Hepatocyte (in vitro differentiated cells): ENCODE results near the gene IKZF1. TPM values are rescaled to one million over a fixed set of nuclear protein-coding genes. Genes with fewer than 3 reads are reported as not detected.

Experiments
- DNase-seq: peaks from one replicate; pipeline ENCODE4 v3.0.0-alpha.2; 2016; ENCODE audit warnings: low spot score
- H2AFZ ChIP-seq: fragments of 200-600 bp; sonication (generic); 2 replicates; pipeline ENCODE4 v1.6.0; 2016; ENCODE audit warnings: antibody characterized with exemption, mild to moderate bottlenecking
- H3K27ac ChIP-seq: fragments of 200-600 bp; sonication (generic); 2 replicates; pipeline ENCODE4 v1.5.1; 2016; ENCODE audit warnings: mild to moderate bottlenecking
- H3K27me3 ChIP-seq: fragments of 200-600 bp; sonication (generic); 2 replicates; pipeline ENCODE4 v1.6.1; 2016
- H3K36me3 ChIP-seq: fragments of 200-600 bp; sonication (generic); replicated peaks from 2 replicates; pipeline ENCODE4 v1.5.1; 2016; ENCODE audit warnings: low read depth; ENCODE audit not compliant: insufficient read depth
- H3K4me1 ChIP-seq: fragments of 200-600 bp; sonication (generic); 2 replicates; pipeline ENCODE4 v1.5.1; 2016; ENCODE audit warnings: mild to moderate bottlenecking, moderate library complexity; ENCODE audit not compliant: insufficient read depth
- H3K4me2 ChIP-seq: fragments of 200-600 bp; sonication (generic); 2 replicates; pipeline ENCODE4 v1.6.0; 2016
- H3K4me3 ChIP-seq: fragments of 200-600 bp; sonication (generic); 2 replicates; pipeline ENCODE4 v1.5.1; 2016; ENCODE audit warnings: mild to moderate bottlenecking
- H3K79me2 ChIP-seq: fragments of 200-600 bp; sonication (generic); 2 replicates; pipeline ENCODE4 v1.6.0; 2017; ENCODE audit warnings: mild to moderate bottlenecking
- H3K9me2 ChIP-seq: fragments of 200-600 bp; sonication (generic); replicated peaks from 2 replicates; pipeline ENCODE4 v1.6.0; 2017; ENCODE audit warnings: mild to moderate bottlenecking; ENCODE audit not compliant: insufficient read depth
- H3K9me3 ChIP-seq: fragments of 200-600 bp; sonication (generic); 2 replicates; pipeline ENCODE4 v1.5.1; 2016; ENCODE audit warnings: low read depth, mild to moderate bottlenecking
- H4K20me1 ChIP-seq: fragments of 200-600 bp; sonication (generic); 2 replicates; pipeline ENCODE4 v1.6.0; 2016; ENCODE audit warnings: mild to moderate bottlenecking; ENCODE audit not compliant: insufficient read depth, poor library complexity, severe bottlenecking
- EZH2 ChIP-seq: fragments of 200-600 bp; sonication (generic); IDR thresholded peaks from 2 replicates; pipeline ENCODE4 v1.6.1; 2016; ENCODE audit warnings: antibody characterized with exemption, mild to moderate bottlenecking, borderline replicate concordance
- EZH2phosphoT487 ChIP-seq: fragments of 200-600 bp; sonication (generic); IDR thresholded peaks from one replicate; pipeline ENCODE4 v1.6.1; 2018; ENCODE audit warnings: antibody characterized with exemption, mild to moderate bottlenecking, low read depth, moderate library complexity; ENCODE audit not compliant: unreplicated experiment, severe bottlenecking
- WGBS: methylation state at CpG from one replicate; pipeline ENCODE4 v1.1.6; 2016; ENCODE audit warnings: low lambda C conversion rate; ENCODE audit errors: missing lambda C conversion rate; 5-methylcytosine and 5-hydroxymethylcytosine counted together
- polyA plus RNA-seq: library from polyadenylated mRNA; unstranded; fragments of >200 nt; fragmentation: Nextera tagmentation; extraction: Ambion mirVana; gene quantifications from 2 replicates; pipeline ENCODE4 v1.2.1, GENCODE V29; 2016
- total RNA-seq: library from RNA; depleted of rRNA; stranded (reverse); fragments of >200 nt; gene quantifications from 2 replicates; pipeline ENCODE4 v1.2.3, GENCODE V29; 2014
- TF ChIP-seq, protein P1 (sequence below): fragments of 200-600 bp; sonication (generic); IDR thresholded peaks from 2 replicates; pipeline ENCODE4 v1.5.1; 2016; ENCODE audit warnings: antibody characterized with exemption, mild to moderate bottlenecking; ENCODE audit not compliant: poor library complexity

The IKZF1 gene
- total and polyA plus RNA-seq, 2 experiments from 2014 or later: 0.16 to 0.47 TPM

DNA sequence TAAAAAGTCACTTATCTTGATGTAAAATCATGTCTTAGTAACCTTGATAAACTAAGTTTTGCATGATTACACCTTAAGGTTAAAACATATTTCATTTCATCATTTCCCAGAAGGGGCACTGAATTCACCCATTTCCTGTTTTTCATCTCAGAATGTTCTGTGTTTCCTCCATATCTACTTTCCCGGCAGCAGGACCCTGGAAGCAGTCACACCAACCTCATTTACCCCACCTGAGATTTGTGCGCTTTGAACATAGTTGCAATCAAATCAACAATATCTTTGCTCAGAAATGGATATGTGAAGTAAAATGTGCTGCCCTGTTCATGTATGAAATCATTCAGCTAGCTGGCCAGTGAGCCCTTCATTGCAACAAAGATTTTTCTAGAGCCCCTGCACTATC, 46.8 kb downstream of the IKZF1 start:
- Histone ChIP-seq H3K27me3 (peaks cover 3% of the 10 kb centered on the region), H4K20me1 (no peaks in the 10 kb centered on the region), H3K4me1 (no peaks in the 10 kb centered on the region), H3K4me2 (no peak overlapping the region), H3K27ac (no peak overlapping the region), H2AFZ (no peak overlapping the region), H3K36me3 (no peaks in the 10 kb centered on the region), H3K9me3 (no peaks in the 10 kb centered on the region), H3K9me2 (no peaks in the 10 kb centered on the region), H3K79me2 (no peaks in the 10 kb centered on the region), H3K4me3 (no peak overlapping the region)
- TF ChIP-seq EZH2phosphoT487: no peak
- TF ChIP-seq, protein P1, sequence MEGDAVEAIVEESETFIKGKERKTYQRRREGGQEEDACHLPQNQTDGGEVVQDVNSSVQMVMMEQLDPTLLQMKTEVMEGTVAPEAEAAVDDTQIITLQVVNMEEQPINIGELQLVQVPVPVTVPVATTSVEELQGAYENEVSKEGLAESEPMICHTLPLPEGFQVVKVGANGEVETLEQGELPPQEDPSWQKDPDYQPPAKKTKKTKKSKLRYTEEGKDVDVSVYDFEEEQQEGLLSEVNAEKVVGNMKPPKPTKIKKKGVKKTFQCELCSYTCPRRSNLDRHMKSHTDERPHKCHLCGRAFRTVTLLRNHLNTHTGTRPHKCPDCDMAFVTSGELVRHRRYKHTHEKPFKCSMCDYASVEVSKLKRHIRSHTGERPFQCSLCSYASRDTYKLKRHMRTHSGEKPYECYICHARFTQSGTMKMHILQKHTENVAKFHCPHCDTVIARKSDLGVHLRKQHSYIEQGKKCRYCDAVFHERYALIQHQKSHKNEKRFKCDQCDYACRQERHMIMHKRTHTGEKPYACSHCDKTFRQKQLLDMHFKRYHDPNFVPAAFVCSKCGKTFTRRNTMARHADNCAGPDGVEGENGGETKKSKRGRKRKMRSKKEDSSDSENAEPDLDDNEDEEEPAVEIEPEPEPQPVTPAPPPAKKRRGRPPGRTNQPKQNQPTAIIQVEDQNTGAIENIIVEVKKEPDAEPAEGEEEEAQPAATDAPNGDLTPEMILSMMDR: no peak
- WGBS: 79% methylated on average over 2 of the region's 2 CpGs
- no peak for DNase-seq

DNA sequence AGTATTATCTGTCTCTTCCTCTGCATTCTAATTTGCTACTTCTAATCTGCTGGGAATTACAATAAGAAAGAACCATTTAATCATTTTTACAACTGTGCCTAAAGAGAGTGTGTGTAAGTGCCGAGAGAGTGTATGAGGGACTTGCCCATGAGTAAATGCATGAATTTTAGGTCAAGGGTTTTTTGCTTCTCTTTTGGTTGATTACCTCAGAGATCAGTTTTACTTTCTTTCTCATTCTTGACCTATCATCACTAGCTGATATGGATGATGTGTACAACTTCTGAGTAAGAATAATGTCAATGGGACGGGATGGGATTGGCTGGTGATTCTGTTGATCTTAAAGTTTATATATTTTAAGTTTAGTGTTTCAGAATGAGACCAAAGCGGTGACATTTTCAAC, 47.8 kb downstream of the IKZF1 start:
- Histone ChIP-seq H2AFZ (no peak overlapping the region), H3K79me2 (no peaks in the 10 kb centered on the region), H3K36me3 (no peaks in the 10 kb centered on the region), H4K20me1 (no peaks in the 10 kb centered on the region), H3K4me1 (no peaks in the 10 kb centered on the region), H3K4me2 (no peak overlapping the region), H3K9me3 (no peaks in the 10 kb centered on the region), H3K9me2 (no peaks in the 10 kb centered on the region), H3K27ac (no peak overlapping the region), H3K4me3 (no peak overlapping the region), H3K27me3 (no peaks in the 10 kb centered on the region)
- DNase-seq: no peak
- TF ChIP-seq EZH2 (no peak), EZH2phosphoT487 (no peak)
- TF ChIP-seq, protein P1: no peak
- WGBS: 83% methylated on average over 3 of the region's 3 CpGs

DNA sequence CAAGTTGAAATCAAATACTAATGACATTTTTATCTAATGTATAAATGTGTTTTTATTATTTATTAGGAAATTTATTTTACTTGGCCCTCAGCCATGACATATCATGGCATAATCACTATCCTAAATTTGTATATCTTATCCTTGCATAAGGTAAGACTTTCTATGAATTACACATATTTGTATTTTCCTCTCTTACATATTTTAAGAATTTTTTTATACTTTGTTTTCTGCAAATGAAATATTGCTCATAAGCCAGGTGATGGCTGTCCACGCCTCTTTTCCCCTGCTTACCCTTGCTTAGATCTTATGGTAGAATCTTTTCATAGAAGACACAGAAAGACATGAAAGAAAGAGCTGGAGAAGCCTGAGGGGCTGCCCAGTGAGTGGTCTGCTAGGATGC, 48.2 kb downstream of the IKZF1 start:
- 100% methylated on average over 1 of the region's 1 CpG for WGBS
- no peak for DNase-seq
- TF ChIP-seq EZH2phosphoT487 (no peak), EZH2 (no peak)
- TF ChIP-seq, protein P1: no peak

DNA sequence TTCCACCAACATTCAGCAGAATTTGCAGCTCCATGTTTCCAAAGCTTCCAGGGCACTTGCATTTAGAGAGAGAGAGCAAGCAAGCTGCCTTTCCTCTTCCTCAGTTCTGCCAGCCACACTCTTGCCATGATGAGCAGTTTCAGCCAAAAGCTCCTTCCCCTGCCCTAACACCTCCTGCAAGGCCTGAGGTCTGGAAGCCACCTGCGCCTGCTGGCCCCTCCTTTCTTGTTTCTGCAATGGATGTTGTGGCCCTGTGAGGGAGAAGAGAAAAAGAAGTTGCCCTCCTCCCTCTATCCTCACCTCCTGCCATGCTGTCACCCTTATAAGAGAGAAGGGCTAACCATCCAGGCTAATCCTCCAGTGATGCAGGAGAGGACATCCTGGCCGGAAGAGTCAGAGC, 48.7 kb downstream of the IKZF1 start:
- H3K9me2 ChIP-seq: no peaks in the 10 kb centered on the region
- 91% methylated on average over 2 of the region's 2 CpGs for WGBS

More for the DNA sequence above, 48.2 kb downstream of the IKZF1 start:
- Histone ChIP-seq H3K27ac (no peak overlapping the region), H3K36me3 (no peaks in the 10 kb centered on the region), H2AFZ (no peak overlapping the region), H3K4me2 (no peak overlapping the region), H3K4me1 (no peaks in the 10 kb centered on the region), H3K4me3 (no peak overlapping the region), H3K79me2 (no peaks in the 10 kb centered on the region), H3K27me3 (no peaks in the 10 kb centered on the region), H4K20me1 (no peaks in the 10 kb centered on the region), H3K9me2 (no peaks in the 10 kb centered on the region), H3K9me3 (no peaks in the 10 kb centered on the region)

More for the DNA sequence above, 48.7 kb downstream of the IKZF1 start:
- Histone ChIP-seq H3K27me3 (no peaks in the 10 kb centered on the region), H3K4me2 (no peak overlapping the region), H3K36me3 (no peaks in the 10 kb centered on the region), H3K9me3 (no peaks in the 10 kb centered on the region), H3K79me2 (no peaks in the 10 kb centered on the region), H3K4me1 (no peaks in the 10 kb centered on the region), H4K20me1 (no peaks in the 10 kb centered on the region), H3K4me3 (no peak overlapping the region), H3K27ac (no peak overlapping the region), H2AFZ (no peak overlapping the region)
- no peak for DNase-seq
- TF ChIP-seq, protein P1: no peak
- TF ChIP-seq EZH2phosphoT487: no peak
